DMS 273 (cell line): Measurements from ENCODE around the gene AZIN2.
"Not testable (repeated sequence)": the region's sequence is repeated elsewhere in the genome, so short reads cannot be mapped to it uniquely, and the experiment has no call there.

Experiments used
- DNase-seq: peaks from one replicate; lab custom pipeline; 2025; ENCODE audit not compliant: unreplicated experiment; lab: John Stamatoyannopoulos, UW

AZIN2 gene

DNA sequence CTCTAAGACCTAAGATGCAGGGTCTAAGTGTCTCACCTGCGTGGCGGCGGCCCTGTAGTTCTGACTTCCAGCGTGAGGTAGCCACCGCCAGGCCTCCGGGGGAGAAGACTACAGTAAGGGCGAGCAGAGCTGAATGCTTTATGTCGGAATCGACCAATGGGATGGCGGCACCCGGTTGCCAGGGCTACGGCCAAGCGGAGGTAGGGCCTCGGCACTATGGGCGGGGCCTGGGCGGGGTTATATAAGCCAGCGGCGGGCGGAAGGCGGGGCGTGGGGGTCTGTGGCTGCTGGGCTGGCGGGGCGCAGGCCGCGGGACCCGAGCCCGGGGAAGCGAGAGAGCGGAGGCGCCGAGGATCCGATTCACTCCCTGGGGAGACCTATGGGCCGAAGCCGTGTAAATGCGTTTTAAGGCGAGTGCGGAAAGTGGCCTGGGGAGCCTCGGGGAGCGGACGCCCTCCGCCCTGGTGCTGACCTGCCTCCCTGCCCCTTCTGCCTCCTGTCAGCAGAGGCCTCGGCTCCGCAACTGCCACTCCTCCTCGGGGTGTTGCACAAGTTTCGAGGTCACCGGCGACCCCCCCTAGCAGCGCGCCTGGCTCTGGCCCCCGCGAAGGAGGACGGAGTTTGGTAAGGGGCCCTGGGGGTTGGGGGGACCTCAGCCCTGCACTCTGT, at the start of gene AZIN2:
TSS of gene AZIN2 (plus strand) at position 269 of the 669 bp plus-strand sequence. CDS start 1,097 bp downstream, outside the sequence.
- peak; percentile 97 for DNase-seq

- no peak for DNase-seq
Measured at GRCh38 chr1:33031506-33031905, 49.4 kb upstream of the AZIN2 start.

GRCh38 chr1:33032126-33032869, 48.7 kb upstream of the AZIN2 start:
- no peak for DNase-seq

- peak; percentile 63 for DNase-seq
Measured at GRCh38 chr1:33036051-33036525, 44.9 kb upstream of the AZIN2 start.

- peak; percentile 99 for DNase-seq
Measured at GRCh38 chr1:33036526-33037503, 44.1 kb upstream of the AZIN2 start, which contains the start of gene AK2. Gene AK2, minus strand, starts transcription at chr1:33036883. Its CDS starts 55 bp downstream, at chr1:33036828.

DNA sequence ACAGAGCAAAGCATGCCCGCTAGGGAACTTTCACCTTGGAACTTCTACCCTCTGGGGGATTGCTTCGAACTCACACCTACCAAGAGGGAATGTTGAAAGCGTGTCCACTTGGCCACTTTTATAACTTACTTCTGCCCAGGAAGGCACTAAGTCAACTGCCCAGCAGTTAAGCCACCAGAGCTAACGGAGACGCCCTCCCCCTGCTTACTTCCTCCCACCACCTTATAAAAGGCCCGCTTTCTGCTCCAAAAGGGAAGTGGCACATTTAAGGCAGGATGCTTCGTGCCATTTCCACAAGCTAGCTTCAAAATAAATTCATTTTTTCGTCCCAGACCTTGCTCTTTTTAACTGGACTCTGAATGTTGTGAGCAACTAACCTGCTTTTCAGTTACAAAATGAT, 41.1 kb upstream of the AZIN2 start:
- no peak for DNase-seq

- DNase-seq = no peak
Measured at GRCh38 chr1:33041026-33041425, 39.9 kb upstream of the AZIN2 start.

DNA sequence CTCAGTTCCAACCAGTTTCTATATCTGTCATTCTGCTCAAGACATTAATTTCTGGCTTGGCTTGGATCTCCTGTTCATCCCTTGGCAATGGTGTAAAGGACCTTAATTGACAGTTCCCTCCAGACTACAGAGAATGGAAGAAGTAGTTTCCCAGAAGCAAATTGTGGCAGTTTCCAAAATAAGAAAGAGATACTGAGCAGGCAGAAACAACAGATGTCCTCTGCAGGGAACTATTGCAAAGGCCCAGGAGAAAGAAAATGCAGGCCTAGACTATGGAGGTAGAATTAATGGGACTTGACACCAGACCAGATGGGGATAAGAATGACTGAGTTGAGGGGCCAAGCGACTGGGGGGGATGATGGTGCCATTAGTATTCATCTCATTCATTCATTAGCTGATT, 38.1 kb upstream of the AZIN2 start:
- DNase-seq = no peak

- DNase-seq = no peak
Measured at GRCh38 chr1:33043267-33044092, 37.5 kb upstream of the AZIN2 start.

DNA sequence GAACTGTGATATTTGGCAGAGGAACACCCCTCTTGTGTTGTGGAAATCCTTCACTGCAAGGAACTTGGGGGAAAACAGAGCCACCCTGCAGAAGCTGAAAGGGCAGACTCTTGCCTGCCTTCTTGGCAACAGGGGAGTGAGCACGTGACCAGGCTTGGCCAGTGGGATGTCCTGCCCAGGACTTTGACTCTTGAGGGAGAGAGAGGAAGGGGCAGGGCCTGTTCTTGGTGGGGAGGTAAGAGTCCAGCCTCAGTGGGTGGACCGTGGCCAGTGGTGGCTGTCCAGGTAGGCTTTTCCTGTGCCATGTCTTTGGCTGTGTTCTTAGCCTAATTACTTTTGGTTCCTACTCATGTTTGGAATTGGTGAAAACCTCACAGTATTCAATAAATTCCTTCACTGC, 35.7 kb upstream of the AZIN2 start:
- peak; percentile 52 for DNase-seq

DNA sequence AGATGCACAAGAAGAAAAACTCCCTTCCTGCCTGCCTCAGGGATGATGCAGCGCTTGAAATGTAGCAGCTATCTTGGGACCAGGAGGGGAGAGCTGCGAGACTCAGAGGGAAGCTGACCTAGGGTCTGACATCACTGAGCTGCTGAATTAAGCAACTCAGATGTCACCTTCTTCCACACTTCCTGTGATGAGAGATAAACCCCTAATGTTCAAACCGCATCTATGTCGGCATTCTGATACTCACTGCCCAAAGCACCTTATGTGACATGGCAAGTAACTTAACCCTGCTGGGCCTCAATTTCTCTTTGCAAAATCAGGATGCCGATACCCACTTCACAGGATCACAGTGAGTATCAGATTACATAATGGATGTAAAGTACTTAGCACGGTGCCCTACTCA, 35.1 kb upstream of the AZIN2 start:
- DNase-seq = no peak

GRCh38 chr1:33046234-33046633, 34.7 kb upstream of the AZIN2 start:
- not testable (repeated sequence) for DNase-seq

- DNase-seq = no peak
Measured at GRCh38 chr1:33047290-33047689, 33.7 kb upstream of the AZIN2 start.

DNA sequence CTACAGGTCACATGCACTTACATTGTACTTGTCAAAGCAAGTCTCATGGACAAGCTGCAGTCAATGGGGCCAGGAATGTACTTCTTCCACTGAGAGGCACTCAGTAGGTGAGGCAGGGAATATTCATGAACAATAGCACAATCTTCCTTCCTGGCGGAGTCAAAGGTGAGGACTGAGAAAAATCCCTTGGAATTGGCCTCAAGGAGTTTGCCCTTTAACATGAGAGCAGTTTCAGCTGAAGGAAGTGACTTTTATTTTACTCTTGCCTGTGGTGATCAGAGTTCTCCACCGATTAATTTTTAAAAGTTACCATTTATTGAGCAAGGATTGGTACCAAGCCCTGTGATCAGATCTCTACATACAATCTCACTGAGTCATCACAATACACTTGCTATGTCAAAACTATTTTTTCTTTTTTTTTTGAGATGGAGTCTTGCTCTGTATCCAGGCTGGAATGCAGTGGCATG, 33.1 kb upstream of the AZIN2 start:
- no peak for DNase-seq

- no peak for DNase-seq
Measured at GRCh38 chr1:33048426-33048825, 32.5 kb upstream of the AZIN2 start.

DNA sequence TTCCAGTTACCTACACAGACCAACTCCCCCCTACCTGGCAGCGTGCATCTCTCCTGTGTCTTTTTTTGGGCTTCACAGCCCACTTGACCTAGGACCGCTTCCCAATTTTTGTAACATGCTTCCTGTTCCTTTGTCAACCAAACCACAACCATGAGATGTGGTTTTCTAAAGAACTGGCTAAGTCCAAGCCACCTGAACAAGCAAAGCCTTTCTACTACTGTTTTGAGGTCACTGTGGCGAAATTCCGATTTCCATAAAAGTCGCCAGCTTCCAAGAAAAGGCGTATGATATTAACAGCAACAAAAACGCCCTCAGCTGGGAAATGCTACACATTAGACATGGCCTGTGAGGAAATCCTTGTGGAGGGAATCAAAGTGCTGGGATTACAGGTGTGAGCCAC, 31.6 kb upstream of the AZIN2 start:
- DNase-seq = no peak

- DNase-seq = no peak
Measured at GRCh38 chr1:33050221-33051076, 30.5 kb upstream of the AZIN2 start.

DNA sequence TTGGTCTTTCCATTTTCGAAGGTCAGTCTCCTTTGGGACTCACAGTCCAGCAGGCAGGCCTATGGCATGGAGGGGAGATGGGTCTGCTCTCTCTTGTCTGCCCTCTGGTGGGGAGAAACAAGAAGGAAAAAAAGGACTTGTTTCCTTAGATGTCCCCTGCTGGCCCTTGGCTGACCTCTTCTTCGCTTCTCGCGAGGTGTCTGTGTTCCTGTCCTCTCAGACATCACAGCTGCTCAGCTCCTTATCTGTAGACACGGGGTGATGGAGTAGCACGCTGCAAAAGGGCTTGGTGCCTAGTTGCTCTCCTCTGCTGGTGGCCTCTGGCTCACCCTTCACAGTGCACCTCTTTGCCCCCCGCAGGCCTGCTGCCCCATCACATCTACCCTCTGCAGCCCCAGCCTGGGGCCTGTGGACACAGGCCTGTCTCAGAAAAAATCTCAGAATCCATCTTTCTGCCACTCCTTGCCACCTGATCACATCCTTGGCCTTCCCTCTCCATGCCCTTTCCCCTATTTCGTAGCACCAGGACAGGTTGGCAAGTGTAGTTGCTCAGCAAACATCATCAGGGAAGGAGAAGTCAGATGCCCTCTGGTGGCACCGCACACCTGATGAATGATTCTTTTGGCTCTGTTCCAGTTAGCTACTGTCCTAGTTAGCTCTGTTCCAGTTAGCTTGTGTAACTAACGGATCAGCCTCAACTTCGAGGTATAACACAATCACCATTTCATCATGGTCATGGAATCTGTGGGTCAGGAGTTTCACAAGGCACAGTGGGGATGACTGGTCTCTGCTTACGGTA, 25.5 kb upstream of the AZIN2 start:
- DNase-seq = peak; percentile 86
